Endothelial cell of umbilical vein (primary cell): ENCODE results near the gene SLC35E3.

ENCODE experiments used
- CTCF ChIP-seq, 2 donors: IDR thresholded peaks; 1 replicate in 1 of 2; 2 replicates in 1 of 2; pipeline ENCODE4 v1.5.1; 2011; ENCODE audit warnings: low read length in 2 of 2, mild to moderate bottlenecking in 2 of 2, moderate library complexity in 2 of 2, control low read depth in 1 of 2, inconsistent platforms in 1 of 2, low read depth in 1 of 2; ENCODE audit not compliant: insufficient read depth in 1 of 2; ENCODE audit errors: extremely low read depth in 1 of 2
- EZH2 ChIP-seq: IDR thresholded peaks from 2 replicates; pipeline ENCODE4 v1.6.1; 2012; ENCODE audit warnings: borderline replicate concordance, low read depth, mild to moderate bottlenecking, moderate library complexity, low read length, inconsistent platforms; ENCODE audit not compliant: severe bottlenecking
- JUN ChIP-seq: IDR thresholded peaks from 2 replicates; pipeline ENCODE4 v1.6.1; 2011; ENCODE audit warnings: borderline replicate concordance, low read depth; ENCODE audit not compliant: insufficient read length, insufficient read depth
- MAX ChIP-seq: IDR thresholded peaks from 2 replicates; pipeline ENCODE4 v1.6.1; 2011; ENCODE audit not compliant: insufficient read depth, insufficient read length

- no peak for TF ChIP-seq CTCF (IDR thresholded peaks at IDR 0.05; ENCODE audit: extremely low read depth in 1 of 2, insufficient read depth in 1 of 2, low read depth in 1 of 2, low read length in 2 of 2)
- TF ChIP-seq MAX, result no peak
- TF ChIP-seq JUN, result no peak
- no peak for TF ChIP-seq EZH2
These were observed 60.7 kb downstream of the SLC35E3 start for GRCh38 chr12:68806488-68807237.
